PC-3 (cell line): ENCODE measurements around the gene LGALS9.

ENCODE experiments used
- EZH2 ChIP-seq: fragments of 300-600 bp; sonication (generic); IDR thresholded peaks from one replicate; pipeline ENCODE4 v1.6.1; 2017; ENCODE audit warnings: antibody characterized with exemption, mild to moderate bottlenecking, low read length; ENCODE audit not compliant: unreplicated experiment
- TF ChIP-seq, protein P1 (sequence below): fragments of 300-600 bp; sonication (generic); conservative IDR thresholded peaks from 2 replicates; pipeline ENCODE4 v1.5.1; 2017; ENCODE audit warnings: antibody characterized with exemption, low read depth, mild to moderate bottlenecking, low read length

DNA sequence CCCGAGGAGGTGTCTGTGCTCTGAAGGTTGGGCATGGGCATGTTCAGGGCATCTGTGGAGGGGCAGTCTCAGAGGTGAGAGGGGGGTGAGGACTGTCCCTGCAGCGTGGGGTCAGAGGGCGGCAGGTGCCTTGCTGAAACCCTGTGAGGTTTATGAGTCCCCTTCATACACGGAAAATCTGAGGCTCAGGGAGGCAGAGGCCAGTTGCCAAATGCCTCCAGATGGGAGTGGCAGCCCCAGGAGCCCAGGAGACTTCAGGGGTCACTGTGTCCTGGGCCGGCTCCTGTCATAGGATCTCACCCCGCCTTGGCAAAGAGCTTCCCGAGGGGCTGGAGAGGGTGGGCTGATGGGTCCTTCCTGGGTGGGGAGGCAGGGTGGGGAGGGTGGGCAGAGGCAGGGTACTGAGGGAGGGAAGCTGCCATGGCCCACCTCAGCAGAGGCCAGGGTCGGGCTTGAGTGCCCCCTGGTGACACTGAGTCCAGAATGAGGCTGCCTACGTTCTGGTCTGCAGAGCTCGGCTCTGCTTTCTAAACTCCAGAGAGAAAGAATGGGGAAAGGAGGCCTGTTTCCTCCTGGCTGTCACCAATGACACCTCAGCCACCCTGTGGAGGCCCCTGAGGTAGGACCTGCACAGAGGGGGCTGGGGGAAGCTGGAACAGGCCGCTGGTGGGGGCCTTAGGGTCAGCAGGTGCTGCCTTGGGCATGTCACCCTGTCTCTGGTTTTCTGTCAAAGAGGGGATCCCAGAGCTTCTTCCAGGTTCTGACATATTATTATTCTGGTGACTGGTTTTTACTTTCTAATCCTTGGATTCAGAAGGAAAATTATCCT is 1.1 kb downstream of the LGALS9 start:
- TF ChIP-seq, protein P1, sequence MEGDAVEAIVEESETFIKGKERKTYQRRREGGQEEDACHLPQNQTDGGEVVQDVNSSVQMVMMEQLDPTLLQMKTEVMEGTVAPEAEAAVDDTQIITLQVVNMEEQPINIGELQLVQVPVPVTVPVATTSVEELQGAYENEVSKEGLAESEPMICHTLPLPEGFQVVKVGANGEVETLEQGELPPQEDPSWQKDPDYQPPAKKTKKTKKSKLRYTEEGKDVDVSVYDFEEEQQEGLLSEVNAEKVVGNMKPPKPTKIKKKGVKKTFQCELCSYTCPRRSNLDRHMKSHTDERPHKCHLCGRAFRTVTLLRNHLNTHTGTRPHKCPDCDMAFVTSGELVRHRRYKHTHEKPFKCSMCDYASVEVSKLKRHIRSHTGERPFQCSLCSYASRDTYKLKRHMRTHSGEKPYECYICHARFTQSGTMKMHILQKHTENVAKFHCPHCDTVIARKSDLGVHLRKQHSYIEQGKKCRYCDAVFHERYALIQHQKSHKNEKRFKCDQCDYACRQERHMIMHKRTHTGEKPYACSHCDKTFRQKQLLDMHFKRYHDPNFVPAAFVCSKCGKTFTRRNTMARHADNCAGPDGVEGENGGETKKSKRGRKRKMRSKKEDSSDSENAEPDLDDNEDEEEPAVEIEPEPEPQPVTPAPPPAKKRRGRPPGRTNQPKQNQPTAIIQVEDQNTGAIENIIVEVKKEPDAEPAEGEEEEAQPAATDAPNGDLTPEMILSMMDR = no peak
- TF ChIP-seq EZH2 = no peak
